BJ (cell line): ENCODE results near the gene PRDM16. TPM values are rescaled to one million over a fixed set of nuclear protein-coding genes. Genes with fewer than 3 reads are reported as not detected.

Experiments used
- CTCF ChIA-PET: fragments of 350-600 bp; formaldehyde crosslinking; extraction: SDS; loops from one replicate; lab custom pipeline; 2021; ENCODE audit warnings: antibody characterized with exemption, inconsistent platforms; lab: Yijun Ruan, JAX
- POLR2A ChIA-PET: fragments of 300-600 bp; sonication (Branson Sonifier 250); formaldehyde crosslinking; extraction: SDS; loops from one replicate; lab custom pipeline; 2021; ENCODE audit warnings: antibody characterized with exemption; lab: Charles Lee
- DNase-seq: peaks from one replicate; pipeline ENCODE4 v3.0.0-alpha.2; 2011; ENCODE audit warnings: low read depth
- H3K27me3 ChIP-seq: 2 replicates; pipeline ENCODE4 v1.6.0; 2011; ENCODE audit warnings: low read length; ENCODE audit not compliant: control insufficient read depth, insufficient read depth
- H3K36me3 ChIP-seq: 2 replicates; pipeline ENCODE4 v1.5.1; 2011; ENCODE audit warnings: low read length; ENCODE audit not compliant: control insufficient read depth, insufficient read depth
- H3K4me3 ChIP-seq: 2 replicates; pipeline ENCODE4 v1.5.1; 2011; ENCODE audit warnings: low read depth, mild to moderate bottlenecking, control low read depth, low read length
- polyA plus RNA-seq: library from polyadenylated mRNA; depleted of rRNA; stranded (reverse); fragments of >200 nt; gene quantifications from 2 replicates; pipeline ENCODE4 v1.2.3, GENCODE V29; 2011
- TF ChIP-seq, protein P1 (sequence below): IDR thresholded peaks from 2 replicates; pipeline ENCODE4 v1.5.1; 2011; ENCODE audit warnings: low read depth, mild to moderate bottlenecking, control low read depth, inconsistent platforms, low read length, moderate library complexity; ENCODE audit not compliant: insufficient read depth

PRDM16 gene
- polyA plus RNA-seq, 1 experiment: 0.02 TPM

DNA sequence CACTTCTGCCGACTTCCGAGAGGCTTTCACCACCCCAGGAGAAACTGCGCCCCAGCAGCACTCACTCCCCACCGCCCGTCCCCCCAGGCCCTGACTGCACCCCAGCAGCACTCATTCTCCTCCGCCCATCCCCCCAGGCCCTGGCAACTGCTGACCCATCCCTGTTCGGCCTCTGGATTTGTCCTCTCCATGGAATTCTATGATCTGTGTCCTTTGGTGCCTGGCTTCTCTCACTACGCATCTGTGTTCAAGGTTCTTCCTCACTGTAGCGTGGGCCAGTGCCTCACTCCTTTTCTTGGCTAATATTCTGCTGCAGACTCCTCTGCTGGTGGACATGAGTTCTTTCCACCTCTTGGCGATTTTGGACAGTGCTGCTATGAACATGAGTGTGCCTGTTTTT is 263.7 kb downstream of the PRDM16 start:
- peaks cover 1% of the 10 kb centered on the region; the same call in 1 of the 2 replicates for H3K27me3 ChIP-seq
- POLR2A ChIA-PET: no interaction called here

GRCh38 chr1:3333903-3334302 is 264.9 kb downstream of the PRDM16 start:
- ChIA-PET CTCF (interaction anchor here (2.2 kb wide), 1 partner anchor 14 kb away, joined by 8 read pairs; no protein-coding TSS in a partner anchor), POLR2A (no interaction called here)

More for the DNA sequence above, 263.7 kb downstream of the PRDM16 start:
- CTCF ChIA-PET: interaction anchor here (2.2 kb wide), 1 partner anchor 13 kb away, joined by 8 read pairs; no protein-coding TSS in a partner anchor
- H3K4me3 ChIP-seq: no peak overlapping the region
- TF ChIP-seq, protein P1, sequence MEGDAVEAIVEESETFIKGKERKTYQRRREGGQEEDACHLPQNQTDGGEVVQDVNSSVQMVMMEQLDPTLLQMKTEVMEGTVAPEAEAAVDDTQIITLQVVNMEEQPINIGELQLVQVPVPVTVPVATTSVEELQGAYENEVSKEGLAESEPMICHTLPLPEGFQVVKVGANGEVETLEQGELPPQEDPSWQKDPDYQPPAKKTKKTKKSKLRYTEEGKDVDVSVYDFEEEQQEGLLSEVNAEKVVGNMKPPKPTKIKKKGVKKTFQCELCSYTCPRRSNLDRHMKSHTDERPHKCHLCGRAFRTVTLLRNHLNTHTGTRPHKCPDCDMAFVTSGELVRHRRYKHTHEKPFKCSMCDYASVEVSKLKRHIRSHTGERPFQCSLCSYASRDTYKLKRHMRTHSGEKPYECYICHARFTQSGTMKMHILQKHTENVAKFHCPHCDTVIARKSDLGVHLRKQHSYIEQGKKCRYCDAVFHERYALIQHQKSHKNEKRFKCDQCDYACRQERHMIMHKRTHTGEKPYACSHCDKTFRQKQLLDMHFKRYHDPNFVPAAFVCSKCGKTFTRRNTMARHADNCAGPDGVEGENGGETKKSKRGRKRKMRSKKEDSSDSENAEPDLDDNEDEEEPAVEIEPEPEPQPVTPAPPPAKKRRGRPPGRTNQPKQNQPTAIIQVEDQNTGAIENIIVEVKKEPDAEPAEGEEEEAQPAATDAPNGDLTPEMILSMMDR: no peak
- no peaks in the 10 kb centered on the region for H3K36me3 ChIP-seq
- no peak for DNase-seq

GRCh38 chr1:3334366-3334765 is 265.4 kb downstream of the PRDM16 start:
- TF ChIP-seq, protein P1: no peak
- CTCF ChIA-PET: interaction anchor here (2.2 kb wide), 1 partner anchor 15 kb away, joined by 8 read pairs; no protein-coding TSS in a partner anchor
- POLR2A ChIA-PET: no interaction called here
- no peak for DNase-seq
- H3K36me3 ChIP-seq: no peaks in the 10 kb centered on the region
- peaks cover 1% of the 10 kb centered on the region for H3K27me3 ChIP-seq
- H3K4me3 ChIP-seq: no peak overlapping the region

More at GRCh38 chr1:3333903-3334302, 264.9 kb downstream of the PRDM16 start:
- TF ChIP-seq, protein P1: no peak
- H3K27me3 ChIP-seq: peaks cover 1% of the 10 kb centered on the region; the same call in 1 of the 2 replicates
- H3K4me3 ChIP-seq: no peak overlapping the region
- no peaks in the 10 kb centered on the region for H3K36me3 ChIP-seq
- DNase-seq: no peak

DNA sequence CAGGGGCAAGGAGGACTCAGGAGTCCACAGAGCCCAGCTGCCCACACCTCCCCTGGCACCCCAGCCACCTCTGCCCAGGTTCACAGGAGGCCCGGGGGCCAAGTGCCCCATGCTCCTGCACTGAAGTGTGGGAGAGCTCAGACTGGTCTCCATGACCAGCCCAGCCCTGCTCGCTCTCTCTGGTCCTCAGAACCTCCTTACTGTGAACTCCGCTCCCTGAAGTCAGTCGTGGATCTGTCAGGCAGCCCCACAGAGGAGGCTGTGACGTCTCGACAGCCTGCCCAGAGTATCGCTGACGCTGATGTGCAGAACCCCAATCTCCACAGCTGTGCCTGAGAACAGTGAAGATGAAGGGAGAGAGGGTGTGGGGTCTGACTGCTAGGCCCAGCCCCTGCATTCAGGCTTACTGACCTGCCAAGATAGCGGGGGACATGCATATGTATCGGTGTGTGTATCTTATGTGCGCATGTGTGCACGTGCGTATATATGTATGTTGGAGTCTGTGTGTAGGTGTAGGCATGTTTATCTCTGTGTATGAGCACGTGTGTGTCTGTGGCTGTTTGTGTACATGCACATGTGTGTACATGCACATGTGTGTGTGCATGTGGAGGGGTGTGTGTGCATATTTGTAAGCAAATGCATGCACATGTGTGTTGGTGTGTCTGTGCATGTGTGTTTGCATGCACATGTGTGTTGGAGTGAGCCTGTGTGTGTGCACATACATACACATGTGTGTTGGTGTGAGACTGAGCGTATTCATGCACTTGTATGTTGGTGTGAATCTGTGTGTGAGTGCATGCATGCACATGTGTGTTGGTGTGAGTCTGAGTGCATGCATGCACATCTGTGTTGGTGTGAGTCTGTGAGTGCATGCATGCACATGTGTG is 267.0 kb downstream of the PRDM16 start:
- ChIA-PET POLR2A (no interaction called here), CTCF (interaction anchor here (1.1 kb wide), 1 partner anchor 17 kb away, joined by 5 read pairs; no protein-coding TSS in a partner anchor)
- DNase-seq: no peak
- Histone ChIP-seq H3K36me3 (no peaks in the 10 kb centered on the region), H3K27me3 (peaks cover 1% of the 10 kb centered on the region), H3K4me3 (no peak overlapping the region)
- TF ChIP-seq, protein P1: no peak
